ENCODE data around the gene IMP3. TPM values are rescaled to one million over a fixed set of nuclear protein-coding genes. Genes with fewer than 3 reads are reported as not detected.

The IMP3 gene
- total RNA-seq, 1 experiment from 2014 or later = 79.9 TPM

DNA sequence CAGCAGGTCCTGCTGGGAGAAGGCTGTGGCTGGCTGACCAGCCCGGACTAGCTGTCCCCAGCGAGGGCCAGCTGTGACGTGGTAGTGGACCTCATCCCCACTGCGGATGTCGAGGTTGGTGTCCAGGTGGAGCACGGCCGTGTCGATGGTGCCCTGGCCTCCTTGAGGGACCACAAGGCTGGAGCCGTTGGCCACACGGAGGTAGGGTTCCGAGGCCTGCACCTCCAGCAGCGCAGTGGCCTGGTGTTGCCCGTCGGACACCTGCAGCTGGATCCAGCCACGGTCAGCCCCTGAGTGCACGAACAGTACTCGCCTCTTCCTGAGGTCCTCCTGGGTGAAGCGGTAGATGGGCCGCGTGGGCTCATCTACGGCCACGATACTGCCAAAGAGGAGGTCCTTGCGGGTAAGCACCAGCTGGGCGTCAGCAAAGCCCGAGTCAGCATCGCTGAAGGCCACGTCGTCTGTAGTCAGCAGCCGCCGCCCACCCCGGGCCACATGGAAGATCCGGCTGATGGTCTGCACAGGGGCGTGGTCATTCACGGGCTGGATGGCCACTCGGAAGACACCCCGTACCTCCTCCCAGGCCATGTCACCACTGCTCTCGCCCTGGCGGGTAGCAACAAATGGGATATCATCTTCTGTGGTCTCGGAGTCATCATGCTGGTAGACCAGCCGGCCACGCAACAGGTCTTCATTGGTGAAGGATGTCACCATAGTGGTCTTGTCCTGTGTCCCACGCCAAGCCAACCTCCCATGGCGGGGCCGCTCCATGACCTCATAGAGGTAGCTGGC is 47.7 kb upstream of the IMP3 start:
- DNase-seq (ENCODE audit: low read depth, low spot score) = no peak
- intact Hi-C loops (cut with micrococcal nuclease) = no loop called here
- TF ChIP-seq SP1 (IDR thresholded peaks at IDR 0.05; ENCODE audit: low read depth) = no peak
- TF ChIP-seq RAD21 (IDR thresholded peaks at IDR 0.05; ENCODE audit: low read depth) = no peak
- TF ChIP-seq, protein P1, sequence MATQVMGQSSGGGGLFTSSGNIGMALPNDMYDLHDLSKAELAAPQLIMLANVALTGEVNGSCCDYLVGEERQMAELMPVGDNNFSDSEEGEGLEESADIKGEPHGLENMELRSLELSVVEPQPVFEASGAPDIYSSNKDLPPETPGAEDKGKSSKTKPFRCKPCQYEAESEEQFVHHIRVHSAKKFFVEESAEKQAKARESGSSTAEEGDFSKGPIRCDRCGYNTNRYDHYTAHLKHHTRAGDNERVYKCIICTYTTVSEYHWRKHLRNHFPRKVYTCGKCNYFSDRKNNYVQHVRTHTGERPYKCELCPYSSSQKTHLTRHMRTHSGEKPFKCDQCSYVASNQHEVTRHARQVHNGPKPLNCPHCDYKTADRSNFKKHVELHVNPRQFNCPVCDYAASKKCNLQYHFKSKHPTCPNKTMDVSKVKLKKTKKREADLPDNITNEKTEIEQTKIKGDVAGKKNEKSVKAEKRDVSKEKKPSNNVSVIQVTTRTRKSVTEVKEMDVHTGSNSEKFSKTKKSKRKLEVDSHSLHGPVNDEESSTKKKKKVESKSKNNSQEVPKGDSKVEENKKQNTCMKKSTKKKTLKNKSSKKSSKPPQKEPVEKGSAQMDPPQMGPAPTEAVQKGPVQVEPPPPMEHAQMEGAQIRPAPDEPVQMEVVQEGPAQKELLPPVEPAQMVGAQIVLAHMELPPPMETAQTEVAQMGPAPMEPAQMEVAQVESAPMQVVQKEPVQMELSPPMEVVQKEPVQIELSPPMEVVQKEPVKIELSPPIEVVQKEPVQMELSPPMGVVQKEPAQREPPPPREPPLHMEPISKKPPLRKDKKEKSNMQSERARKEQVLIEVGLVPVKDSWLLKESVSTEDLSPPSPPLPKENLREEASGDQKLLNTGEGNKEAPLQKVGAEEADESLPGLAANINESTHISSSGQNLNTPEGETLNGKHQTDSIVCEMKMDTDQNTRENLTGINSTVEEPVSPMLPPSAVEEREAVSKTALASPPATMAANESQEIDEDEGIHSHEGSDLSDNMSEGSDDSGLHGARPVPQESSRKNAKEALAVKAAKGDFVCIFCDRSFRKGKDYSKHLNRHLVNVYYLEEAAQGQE (IDR thresholded peaks at IDR 0.05; ENCODE audit: low read depth) = no peak
- no peak for TF ChIP-seq ZFX (IDR thresholded peaks at IDR 0.05)
- TF ChIP-seq CBX3 (IDR thresholded peaks at IDR 0.05; ENCODE audit: low read depth) = no peak
- no peak for TF ChIP-seq EGR1 (IDR thresholded peaks at IDR 0.05; ENCODE audit: low read depth)
- no peak for TF ChIP-seq YY1 (IDR thresholded peaks at IDR 0.05; ENCODE audit: extremely low read depth, insufficient replicate concordance, low read depth, low read length)
- no peak for TF ChIP-seq SIN3A (IDR thresholded peaks at IDR 0.05; ENCODE audit: low read depth)
- TF ChIP-seq, protein P2, sequence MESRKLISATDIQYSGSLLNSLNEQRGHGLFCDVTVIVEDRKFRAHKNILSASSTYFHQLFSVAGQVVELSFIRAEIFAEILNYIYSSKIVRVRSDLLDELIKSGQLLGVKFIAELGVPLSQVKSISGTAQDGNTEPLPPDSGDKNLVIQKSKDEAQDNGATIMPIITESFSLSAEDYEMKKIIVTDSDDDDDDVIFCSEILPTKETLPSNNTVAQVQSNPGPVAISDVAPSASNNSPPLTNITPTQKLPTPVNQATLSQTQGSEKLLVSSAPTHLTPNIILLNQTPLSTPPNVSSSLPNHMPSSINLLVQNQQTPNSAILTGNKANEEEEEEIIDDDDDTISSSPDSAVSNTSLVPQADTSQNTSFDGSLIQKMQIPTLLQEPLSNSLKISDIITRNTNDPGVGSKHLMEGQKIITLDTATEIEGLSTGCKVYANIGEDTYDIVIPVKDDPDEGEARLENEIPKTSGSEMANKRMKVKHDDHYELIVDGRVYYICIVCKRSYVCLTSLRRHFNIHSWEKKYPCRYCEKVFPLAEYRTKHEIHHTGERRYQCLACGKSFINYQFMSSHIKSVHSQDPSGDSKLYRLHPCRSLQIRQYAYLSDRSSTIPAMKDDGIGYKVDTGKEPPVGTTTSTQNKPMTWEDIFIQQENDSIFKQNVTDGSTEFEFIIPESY (IDR thresholded peaks at IDR 0.05; ENCODE audit: extremely low read depth, insufficient replicate concordance, low read length) = no peak
- TF ChIP-seq POLR2AphosphoS5 (IDR thresholded peaks at IDR 0.05; ENCODE audit: low read depth, low read length) = no peak
- no peak for TF ChIP-seq TCF7L2 (IDR thresholded peaks at IDR 0.05; ENCODE audit: borderline replicate concordance, extremely low read depth, insufficient read depth, insufficient read length)
- TF ChIP-seq ELF1 (IDR thresholded peaks at IDR 0.05; ENCODE audit: borderline replicate concordance, low read depth) = no peak
- TF ChIP-seq CEBPB (IDR thresholded peaks at IDR 0.05; ENCODE audit: low read depth) = no peak
- no peak overlapping the region for H3K4me3 ChIP-seq (replicated peaks in 1 of 2; ENCODE audit: low read depth in 1 of 2, low read length in 2 of 2)
- no peak overlapping the region for H3K9ac ChIP-seq (ENCODE audit: low read length)
- no peak overlapping the region for H2AFZ ChIP-seq (ENCODE audit: low read depth, low read length, poor library complexity, severe bottlenecking)
- RAD21 ChIA-PET (ENCODE audit: low non-redundant PET in 1 of 2, low total read pairs in 2 of 2, uncharacterized antibody in 2 of 2, unreplicated experiment in 2 of 2) = no interaction called here
- no peak overlapping the region for H3K4me2 ChIP-seq (ENCODE audit: low read length)
- no peaks in the 10 kb centered on the region for H3K27me3 ChIP-seq (ENCODE audit: insufficient read depth, low read length)
- no peak for ATAC-seq
- CTCF ChIA-PET = no interaction called here
- H3K9me2 ChIP-seq (ENCODE audit: insufficient read depth) = no peaks in the 10 kb centered on the region
- POLR2A ChIA-PET = no interaction called here
- H4K20me1 ChIP-seq (ENCODE audit: insufficient read depth) = no peaks in the 10 kb centered on the region
- no peaks in the 10 kb centered on the region for H3K79me2 ChIP-seq (ENCODE audit: insufficient read depth, low read length)
- H3K9me3 ChIP-seq (ENCODE audit: control insufficient read depth in 1 of 2, insufficient read depth in 1 of 2, low read depth in 1 of 2, low read length in 2 of 2) = no peaks in the 10 kb centered on the region
- no TSS peak for BruUV-seq (replicated peaks)
- no peak overlapping the region for H3K27ac ChIP-seq (ENCODE audit: low read depth, low read length)
- H3K4me1 ChIP-seq (ENCODE audit: control insufficient read depth in 1 of 2, insufficient read depth in 2 of 2, low read length in 2 of 2) = no peaks in the 10 kb centered on the region; a peak in 1 of 4 replicates
- no peaks in the 10 kb centered on the region for H3K36me3 ChIP-seq (ENCODE audit: control insufficient read depth in 1 of 2, insufficient read depth in 2 of 2, low read length in 2 of 2)

All from HCT116 (cell line).